GM21619 (cell line): ENCODE measurements around the gene ITCH.
"Not testable (repeated sequence)": the region's sequence is repeated elsewhere in the genome, so short reads cannot be mapped to it uniquely, and the experiment has no call there.

Source experiments
- ATAC-seq: cut with Tn5 transposase; IDR thresholded peaks from one replicate; pipeline ENCODE4 v1.9.1; 2021; ENCODE audit not compliant: unreplicated experiment

Gene ITCH

GRCh38 chr20:34449674-34450592, 86.9 kb downstream of the ITCH start:
- ATAC-seq, result no peak

- no peak for ATAC-seq
Observed at GRCh38 chr20:34452281-34452982, 89.4 kb downstream of the ITCH start.

GRCh38 chr20:34458631-34459030, 95.6 kb downstream of the ITCH start:
- ATAC-seq, result no peak

- no peak for ATAC-seq
Observed at GRCh38 chr20:34459209-34459897, 96.3 kb downstream of the ITCH start.

- no peak for ATAC-seq
Observed at GRCh38 chr20:34461779-34462087, 98.7 kb downstream of the ITCH start.

GRCh38 chr20:34468951-34469350, 105.9 kb downstream of the ITCH start:
- ATAC-seq, result no peak

- no peak for ATAC-seq
Observed at GRCh38 chr20:34472246-34472925, 109.3 kb downstream of the ITCH start.

GRCh38 chr20:34473262-34473883, 110.3 kb downstream of the ITCH start:
- no peak for ATAC-seq

- no peak for ATAC-seq
Observed at GRCh38 chr20:34475979-34476736, 113.1 kb downstream of the ITCH start.

- ATAC-seq, result no peak
Observed at GRCh38 chr20:34479627-34480026, 116.6 kb downstream of the ITCH start.

GRCh38 chr20:34482154-34482553, 119.1 kb downstream of the ITCH start:
- ATAC-seq, result not testable (repeated sequence)

GRCh38 chr20:34483585-34484220, 120.6 kb downstream of the ITCH start:
- ATAC-seq, result not testable (repeated sequence)

GRCh38 chr20:34485068-34485634, 122.1 kb downstream of the ITCH start:
- no peak for ATAC-seq

- no peak for ATAC-seq
Observed at GRCh38 chr20:34491226-34491931, 128.3 kb downstream of the ITCH start.

GRCh38 chr20:34491932-34492509, 128.9 kb downstream of the ITCH start:
- ATAC-seq, result no peak

- ATAC-seq, result no peak
Observed at GRCh38 chr20:34493646-34494045, 130.6 kb downstream of the ITCH start.

GRCh38 chr20:34495307-34495706, 132.2 kb downstream of the ITCH start:
- ATAC-seq, result no peak

GRCh38 chr20:34495916-34496315, 132.8 kb downstream of the ITCH start:
- ATAC-seq, result no peak
